HG03064 (cell line): ENCODE measurements around the gene GRID1.

Experiments
- ATAC-seq: cut with Tn5 transposase; IDR thresholded peaks from one replicate; pipeline ENCODE4 v1.9.1; 2021; ENCODE audit warnings: low read depth; ENCODE audit not compliant: unreplicated experiment

Gene GRID1

DNA sequence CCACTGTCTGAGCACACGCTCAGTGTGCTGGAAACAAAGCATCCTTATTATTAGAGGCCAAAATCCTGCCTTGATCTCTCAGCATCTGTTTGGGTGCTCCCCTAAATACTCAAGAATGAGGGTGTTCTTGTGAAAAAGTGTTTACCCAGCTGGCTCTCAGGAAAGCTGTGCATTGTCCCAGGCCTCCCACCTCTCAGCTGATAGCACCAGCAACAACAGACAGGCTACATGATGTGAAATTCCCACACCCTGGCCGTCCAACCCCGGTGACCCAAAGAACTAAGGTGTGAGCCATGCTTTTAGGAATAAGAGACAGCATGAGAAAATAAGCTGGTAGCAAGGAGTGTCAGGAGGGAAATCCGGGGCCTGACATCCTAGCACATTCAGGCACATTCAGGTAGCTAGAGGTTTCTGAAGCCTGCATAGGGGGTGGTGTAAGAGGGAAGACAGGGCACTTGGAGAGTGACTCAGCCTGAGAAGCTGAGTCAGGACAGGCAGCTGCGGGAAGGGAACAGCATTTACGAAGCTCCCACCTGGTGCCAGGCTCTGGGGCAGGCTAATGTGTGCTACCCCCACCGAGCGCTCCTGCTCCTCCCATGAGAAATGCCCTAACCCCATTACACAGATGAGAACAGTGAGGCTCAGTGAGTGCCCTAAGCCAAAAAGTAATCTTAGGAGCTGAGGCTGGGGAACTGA, 205.6 kb downstream of the GRID1 start:
- no peak for ATAC-seq

- ATAC-seq: no peak
These were observed 206.8 kb downstream of the GRID1 start for GRCh38 chr10:86159797-86160196.

DNA sequence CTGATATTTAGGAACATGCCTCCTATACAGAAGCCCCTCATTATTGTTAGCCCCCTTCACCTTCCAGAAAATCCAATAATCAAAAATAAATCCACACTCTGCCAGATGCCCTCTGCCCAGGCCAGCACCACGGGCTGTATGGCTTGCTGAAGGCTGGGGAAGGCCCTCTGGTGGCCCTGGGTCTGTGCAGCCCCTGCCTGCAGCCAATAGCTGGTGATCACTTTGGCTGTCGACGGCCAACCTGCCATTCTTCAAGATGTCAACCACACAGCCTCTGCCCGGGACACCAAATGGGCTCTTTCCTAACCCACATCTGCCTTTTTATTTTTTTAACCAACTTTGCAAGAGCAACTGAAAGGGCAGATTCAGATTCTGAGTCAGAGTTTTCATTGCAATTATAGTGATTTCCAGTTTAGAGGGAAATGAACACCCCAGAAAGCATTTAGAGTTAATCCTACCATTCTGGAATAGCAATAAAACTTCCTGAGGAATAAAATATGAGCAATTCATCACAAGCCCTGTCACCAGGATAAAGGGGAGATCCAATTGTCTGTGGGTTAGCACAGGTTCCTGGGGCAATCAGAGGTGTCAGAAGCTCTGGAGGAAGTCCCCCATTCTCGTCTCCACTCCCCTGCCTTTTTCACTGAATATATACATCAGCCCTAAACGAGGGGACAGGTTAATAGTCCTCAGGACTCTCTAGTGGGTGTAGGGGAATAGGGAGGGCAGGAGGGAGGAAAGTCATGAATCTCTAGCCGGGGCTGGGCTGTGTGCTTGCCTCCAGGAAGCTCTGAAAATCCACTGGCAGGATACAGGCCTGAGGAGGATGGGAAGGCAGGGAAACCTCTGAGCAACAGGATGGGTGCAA, 211.3 kb downstream of the GRID1 start:
- no peak for ATAC-seq

GRCh38 chr10:86153751-86154150, 212.8 kb downstream of the GRID1 start:
- ATAC-seq: no peak

GRCh38 chr10:86152911-86153310, 213.7 kb downstream of the GRID1 start:
- ATAC-seq: no peak

DNA sequence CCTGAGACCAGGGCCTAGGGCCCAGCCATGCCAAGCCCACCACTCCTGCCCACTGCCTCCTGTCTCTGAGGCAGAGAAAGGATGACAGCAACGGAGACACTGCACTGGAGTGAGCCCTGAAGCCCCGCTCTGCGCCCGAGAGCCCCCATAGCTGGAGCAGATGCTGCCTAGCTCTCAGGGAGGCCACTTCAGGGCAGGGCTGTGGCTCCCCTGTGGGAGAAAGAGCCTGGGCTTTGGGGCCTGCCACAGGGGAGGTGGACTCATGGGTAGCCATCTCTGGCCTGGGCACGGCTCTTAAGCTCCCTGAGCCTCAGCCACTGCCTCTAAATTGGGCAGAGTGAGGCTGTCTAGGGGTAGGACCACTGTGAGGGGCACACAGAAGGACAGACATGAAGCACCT, 214.2 kb downstream of the GRID1 start:
- no peak for ATAC-seq

GRCh38 chr10:86151613-86152012, 215.0 kb downstream of the GRID1 start:
- ATAC-seq: no peak

- ATAC-seq: no peak
These were observed 217.3 kb downstream of the GRID1 start for GRCh38 chr10:86149257-86149656.

- ATAC-seq: no peak
These were observed 218.5 kb downstream of the GRID1 start for GRCh38 chr10:86148117-86148516.

GRCh38 chr10:86144301-86144700, 222.3 kb downstream of the GRID1 start:
- ATAC-seq: no peak

DNA sequence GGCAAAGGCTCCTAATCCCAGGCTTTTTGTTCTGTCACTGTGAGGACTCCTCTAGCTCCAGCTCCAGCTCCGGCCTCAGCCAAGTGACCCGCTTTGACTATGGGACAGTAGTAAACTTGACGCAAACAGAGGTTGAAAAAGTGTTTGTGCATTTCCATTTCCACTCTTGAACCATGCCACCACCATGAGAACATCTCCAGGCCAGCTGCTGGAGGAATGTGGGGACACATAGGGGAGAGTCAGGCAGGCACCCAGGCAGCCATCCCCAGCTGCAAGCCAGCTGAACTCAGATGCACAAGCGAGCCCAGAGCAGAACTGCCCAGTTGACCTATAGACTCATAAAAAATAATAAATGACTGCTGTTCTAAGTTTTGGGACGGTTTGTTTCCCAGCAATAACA, 224.7 kb downstream of the GRID1 start:
- no peak for ATAC-seq

DNA sequence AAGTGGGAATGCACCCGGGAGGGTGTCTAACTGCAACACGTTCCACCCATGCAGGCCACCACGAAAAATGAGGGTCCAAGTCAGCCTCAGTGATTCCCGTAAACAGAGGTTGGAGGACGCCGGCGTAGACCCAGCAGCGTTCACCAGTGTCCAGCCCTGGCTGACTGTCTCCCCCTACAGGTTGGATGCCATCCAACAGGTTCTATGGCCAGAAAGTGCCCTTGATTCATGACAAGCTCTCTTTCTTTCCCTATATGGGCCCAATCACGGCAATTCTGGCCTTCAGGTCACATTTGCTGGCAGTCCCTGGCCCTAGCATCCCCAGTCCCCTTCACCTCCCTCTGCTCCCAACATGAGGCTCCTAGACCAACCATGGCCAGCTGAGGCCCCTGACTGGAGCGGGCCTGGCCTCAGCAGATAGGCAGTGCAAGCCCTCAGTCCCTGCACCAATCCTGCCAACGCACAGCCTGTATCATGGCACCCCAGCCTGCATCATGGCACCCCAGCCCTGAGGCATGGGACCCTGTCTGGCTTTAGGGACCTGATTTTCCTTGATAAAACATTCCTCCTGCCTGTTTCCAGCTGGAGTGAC, 227.4 kb downstream of the GRID1 start:
- ATAC-seq: no peak

DNA sequence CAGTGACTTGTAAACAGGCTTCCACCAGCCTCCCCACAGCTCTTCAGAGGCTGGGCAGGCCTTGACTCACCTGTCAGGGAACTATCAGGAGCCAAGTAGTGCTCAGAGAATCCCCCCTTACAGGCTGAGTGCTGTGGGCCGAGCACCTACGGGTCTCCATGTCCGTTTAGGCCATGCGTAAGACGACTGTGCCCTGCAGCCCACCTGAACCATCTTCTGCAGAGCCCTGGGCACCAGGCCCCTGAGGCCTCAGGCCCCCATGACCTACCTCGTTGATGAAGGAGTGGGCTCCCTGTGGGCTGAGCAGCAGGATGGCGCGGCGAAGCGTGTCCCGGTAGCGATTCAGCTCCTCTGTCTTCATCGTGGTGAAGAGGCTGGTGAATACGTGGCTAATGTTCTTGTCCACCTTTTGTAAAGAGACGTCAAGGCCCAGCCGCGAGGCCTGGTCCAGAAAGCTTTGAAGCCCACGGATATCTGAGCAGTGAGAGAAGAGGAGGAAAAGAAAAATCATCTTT, 228.0 kb downstream of the GRID1 start:
- ATAC-seq: no peak

- ATAC-seq: no peak
These were observed 229.0 kb downstream of the GRID1 start for GRCh38 chr10:86137561-86137960.

DNA sequence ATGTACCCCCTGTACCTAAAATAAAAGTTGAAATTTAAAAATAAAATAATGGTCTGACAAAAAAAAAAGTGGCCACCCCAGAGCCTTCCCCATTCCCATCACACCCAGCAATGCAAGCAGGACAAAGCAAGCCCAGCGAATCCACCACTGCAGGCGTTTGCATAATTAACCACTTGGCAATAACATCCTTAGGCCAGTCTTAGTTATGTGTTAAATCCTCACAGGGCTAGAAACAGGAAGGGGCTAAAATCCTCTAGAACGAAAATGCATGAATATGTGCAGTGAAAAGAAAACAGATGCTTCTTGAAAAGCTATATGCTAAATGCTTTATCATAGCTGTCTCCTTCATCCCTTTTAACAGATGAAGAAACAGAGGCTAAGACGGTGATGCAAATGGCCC, 229.7 kb downstream of the GRID1 start:
- no peak for ATAC-seq

DNA sequence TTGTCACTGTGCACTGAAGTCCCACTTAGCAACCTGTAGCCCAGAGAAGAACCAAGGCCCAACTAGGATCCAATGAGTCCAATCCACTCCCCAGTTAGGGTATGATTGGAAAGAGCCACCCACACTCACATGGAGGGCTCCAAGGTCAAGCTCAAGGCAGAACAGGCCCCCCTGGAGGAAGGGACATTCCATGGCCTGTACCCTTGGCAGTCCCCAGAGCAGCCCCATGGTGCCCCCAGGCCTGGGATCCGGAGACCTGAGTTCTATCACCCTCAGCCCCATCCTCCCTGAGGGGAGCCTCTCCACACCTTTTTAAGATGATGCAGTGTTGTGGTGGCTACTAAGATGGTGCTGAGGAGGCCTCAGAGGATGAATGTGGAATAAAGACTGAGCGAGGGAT, 231.4 kb downstream of the GRID1 start:
- ATAC-seq: no peak

DNA sequence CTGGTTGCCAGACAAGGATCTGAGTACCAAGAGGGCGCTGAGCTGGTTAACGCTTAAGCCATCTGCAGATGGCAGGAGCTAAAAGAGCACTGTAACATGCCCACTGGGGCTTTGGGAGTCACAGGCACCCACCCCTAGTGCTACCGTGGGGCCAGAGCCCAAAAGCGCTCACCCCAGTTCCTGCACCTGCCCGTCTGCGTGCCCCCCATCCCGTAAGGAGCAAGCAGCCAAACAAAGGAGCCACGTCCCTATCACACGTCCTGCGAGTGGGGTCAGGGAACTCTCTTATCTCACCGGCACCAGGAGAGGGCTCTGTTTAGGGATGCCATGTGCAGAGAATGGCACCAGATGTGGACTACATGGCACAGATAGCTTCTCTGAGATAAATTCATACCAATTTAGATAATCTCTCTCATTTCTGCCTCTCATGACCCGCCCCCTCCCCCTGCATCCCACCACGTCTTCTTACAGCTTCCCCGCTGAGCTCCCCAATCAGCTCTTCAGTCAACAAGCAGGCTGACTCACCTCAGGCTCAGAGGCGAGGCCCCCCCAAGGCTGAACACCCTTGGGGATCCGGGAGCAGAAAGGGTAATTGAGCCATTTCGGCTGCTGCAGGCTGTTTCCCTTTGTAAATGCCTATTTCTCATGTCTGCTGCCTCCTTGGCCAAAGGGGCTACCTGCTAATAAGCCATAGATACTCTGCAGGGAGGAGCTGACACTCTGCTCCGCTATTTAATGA, 235.7 kb downstream of the GRID1 start:
- ATAC-seq: no peak

GRCh38 chr10:86130041-86130440, 236.6 kb downstream of the GRID1 start:
- ATAC-seq: no peak

DNA sequence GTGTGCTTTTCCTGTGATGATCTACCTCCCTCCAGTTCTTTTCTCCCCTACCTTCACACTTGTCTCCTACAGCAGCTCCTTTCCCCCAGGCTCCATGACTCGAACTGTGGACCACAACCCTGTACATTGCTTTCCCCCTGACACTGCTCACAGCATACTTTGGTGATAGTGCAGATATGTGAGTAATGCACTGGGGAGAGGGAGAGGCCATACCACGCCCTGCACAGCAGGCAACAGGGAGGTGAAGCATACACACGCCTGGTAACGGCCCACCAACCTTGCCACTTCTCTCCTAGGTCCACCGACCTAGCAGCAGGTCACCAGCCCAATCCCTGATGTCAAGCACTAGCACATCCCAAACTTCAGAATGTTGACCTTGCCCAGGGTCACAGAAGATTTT, 238.2 kb downstream of the GRID1 start:
- no peak for ATAC-seq

GRCh38 chr10:86127274-86127819, 239.2 kb downstream of the GRID1 start:
- ATAC-seq: no peak
